Measurements from ENCODE around the gene ARHGAP22.

Gene ARHGAP22

GRCh38 chr10:48480397-48481374 is 124.2 kb downstream of the ARHGAP22 start:
- no peak for DNase-seq (ENCODE audit: low spot score)
- TF ChIP-seq CTCF (IDR thresholded peaks at IDR 0.05; ENCODE audit: borderline replicate concordance, control extremely low read depth, extremely low read depth, insufficient read depth, missing control alignments): no peak
- in situ Hi-C loops (cut with MboI; ENCODE audit: low sequenced_read_pairs, unreplicated experiment): no loop called here

GRCh38 chr10:48478980-48479811 is 125.7 kb downstream of the ARHGAP22 start:
- no peak for TF ChIP-seq CTCF (IDR thresholded peaks at IDR 0.05; ENCODE audit: borderline replicate concordance, control extremely low read depth, extremely low read depth, insufficient read depth, missing control alignments)
- DNase-seq (ENCODE audit: low spot score): no peak
- in situ Hi-C loops (cut with MboI; ENCODE audit: low sequenced_read_pairs, unreplicated experiment): no loop called here

GRCh38 chr10:48478469-48478868 is 126.4 kb downstream of the ARHGAP22 start:
- no peak for DNase-seq (ENCODE audit: low spot score)
- TF ChIP-seq CTCF (IDR thresholded peaks at IDR 0.05; ENCODE audit: borderline replicate concordance, control extremely low read depth, extremely low read depth, insufficient read depth, missing control alignments): no peak
- in situ Hi-C loops (cut with MboI; ENCODE audit: low sequenced_read_pairs, unreplicated experiment): no loop called here

GRCh38 chr10:48477616-48478015 is 127.3 kb downstream of the ARHGAP22 start:
- in situ Hi-C loops (cut with MboI; ENCODE audit: low sequenced_read_pairs, unreplicated experiment): no loop called here
- no peak for DNase-seq (ENCODE audit: low spot score)
- no peak for TF ChIP-seq CTCF (IDR thresholded peaks at IDR 0.05; ENCODE audit: borderline replicate concordance, control extremely low read depth, extremely low read depth, insufficient read depth, missing control alignments)

- no peak for TF ChIP-seq CTCF (IDR thresholded peaks at IDR 0.05; ENCODE audit: borderline replicate concordance, control extremely low read depth, extremely low read depth, insufficient read depth, missing control alignments)
- in situ Hi-C loops (cut with MboI; ENCODE audit: low sequenced_read_pairs, unreplicated experiment): no loop called here
- no peak for DNase-seq (ENCODE audit: low spot score)
These were observed 127.7 kb downstream of the ARHGAP22 start for GRCh38 chr10:48477141-48477540.

- no peak for DNase-seq (ENCODE audit: low spot score)
- no peak for TF ChIP-seq CTCF (IDR thresholded peaks at IDR 0.05; ENCODE audit: borderline replicate concordance, control extremely low read depth, extremely low read depth, insufficient read depth, missing control alignments)
- in situ Hi-C loops (cut with MboI; ENCODE audit: low sequenced_read_pairs, unreplicated experiment): no loop called here
These were observed 128.4 kb downstream of the ARHGAP22 start for GRCh38 chr10:48476279-48476982.
